Ectodermal cell (in vitro differentiated cells): Measurements from ENCODE around the gene C1QTNF8.

Experiments
- H3K27ac ChIP-seq: 2 replicates; pipeline ENCODE4 v1.7.0; 2013; ENCODE audit warnings: mild to moderate bottlenecking, low read depth, low read length; ENCODE audit not compliant: insufficient read depth, poor library complexity, severe bottlenecking
- H3K27me3 ChIP-seq: 2 replicates; pipeline ENCODE4 v1.7.0; 2013; ENCODE audit warnings: mild to moderate bottlenecking, low read length; ENCODE audit not compliant: insufficient read depth, control insufficient read depth, poor library complexity, severe bottlenecking
- H3K36me3 ChIP-seq: one replicate; pipeline ENCODE4 v1.7.0; 2013; ENCODE audit warnings: low read length; ENCODE audit not compliant: control insufficient read depth, insufficient read depth
- H3K4me1 ChIP-seq: one replicate; pipeline ENCODE4 v1.7.0; 2013; ENCODE audit warnings: low read length; ENCODE audit not compliant: control insufficient read depth, insufficient read depth
- H3K4me3 ChIP-seq: 2 replicates; pipeline ENCODE4 v1.7.0; 2013; ENCODE audit warnings: low read depth, low read length, control low read depth; ENCODE audit not compliant: insufficient read depth
- H3K9me3 ChIP-seq: 2 replicates; pipeline ENCODE4 v1.7.0; 2013; ENCODE audit warnings: mild to moderate bottlenecking, low read length, moderate library complexity; ENCODE audit not compliant: control insufficient read depth
- WGBS, 2 experiments: methylation state at CpG; one replicate each; pipeline ENCODE4 v1.1.7; 2013; ENCODE audit warnings: missing lambda C conversion rate in 2 of 2; 5-methylcytosine and 5-hydroxymethylcytosine counted together

Gene C1QTNF8

DNA sequence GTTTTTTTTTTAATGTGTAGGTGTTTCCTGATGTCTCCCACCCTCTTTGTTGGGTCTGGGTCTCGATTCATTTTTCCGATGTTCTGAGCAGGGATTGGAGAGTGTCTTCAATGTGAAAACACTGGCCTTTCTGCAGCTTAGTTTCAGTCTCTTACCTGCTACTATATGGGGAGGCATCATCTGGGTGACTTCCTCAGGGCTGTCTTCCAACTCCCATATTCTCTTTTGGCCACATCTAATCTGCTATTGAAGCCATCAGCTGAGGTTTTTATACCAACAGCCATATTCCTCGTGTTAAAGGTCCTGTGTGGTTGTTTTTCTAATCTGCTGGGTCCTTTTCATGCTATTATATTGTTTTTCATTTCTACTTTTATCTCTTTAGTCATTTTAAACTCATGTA, 36.7 kb downstream of the C1QTNF8 start:
- Histone ChIP-seq H3K27ac (no peak overlapping the region), H3K27me3 (peaks cover 8% of the 10 kb centered on the region), H3K4me1 (no peaks in the 10 kb centered on the region), H3K4me3 (no peak overlapping the region), H3K9me3 (no peaks in the 10 kb centered on the region), H3K36me3 (no peaks in the 10 kb centered on the region)
- 86 to 94% methylated on average over 2 to 3 of the region's 3 CpGs for WGBS, 2 experiments

- no peaks in the 10 kb centered on the region for H3K36me3 ChIP-seq
- H3K4me3 ChIP-seq: no peak overlapping the region
- H3K27me3 ChIP-seq: peaks cover 8% of the 10 kb centered on the region
- 83% methylated on average over 14 of the region's 14 CpGs for WGBS, 2 experiments
- H3K9me3 ChIP-seq: no peaks in the 10 kb centered on the region
- no peak overlapping the region for H3K27ac ChIP-seq
- no peaks in the 10 kb centered on the region for H3K4me1 ChIP-seq
These were observed 37.8 kb downstream of the C1QTNF8 start for GRCh38 chr16:1058216-1058615.

GRCh38 chr16:1057252-1057932, 38.7 kb downstream of the C1QTNF8 start:
- Histone ChIP-seq H3K4me1 (no peaks in the 10 kb centered on the region), H3K4me3 (no peak overlapping the region), H3K27ac (no peak overlapping the region), H3K36me3 (no peaks in the 10 kb centered on the region), H3K9me3 (no peaks in the 10 kb centered on the region), H3K27me3 (peaks cover 8% of the 10 kb centered on the region)
- WGBS, 2 experiments: 33 to 34% methylated on average over 33 of the region's 33 CpGs

- Histone ChIP-seq H3K9me3 (no peaks in the 10 kb centered on the region), H3K36me3 (no peaks in the 10 kb centered on the region), H3K4me1 (no peaks in the 10 kb centered on the region), H3K27ac (no peak overlapping the region), H3K27me3 (peaks cover 8% of the 10 kb centered on the region), H3K4me3 (no peak overlapping the region)
- WGBS, 2 experiments: 85 to 88% methylated on average over 8 of the region's 8 CpGs
These were observed 39.8 kb downstream of the C1QTNF8 start for GRCh38 chr16:1056196-1056595.

GRCh38 chr16:1055557-1055924, 40.5 kb downstream of the C1QTNF8 start:
- no peaks in the 10 kb centered on the region for H3K36me3 ChIP-seq
- H3K27me3 ChIP-seq: peaks cover 8% of the 10 kb centered on the region
- H3K4me1 ChIP-seq: no peaks in the 10 kb centered on the region
- no peak overlapping the region for H3K4me3 ChIP-seq
- no peaks in the 10 kb centered on the region for H3K9me3 ChIP-seq
- no peak overlapping the region for H3K27ac ChIP-seq
- WGBS, 2 experiments: 87 to 88% methylated on average over 13 of the region's 13 CpGs

GRCh38 chr16:1054660-1055556, 41.1 kb downstream of the C1QTNF8 start:
- H3K9me3 ChIP-seq: no peaks in the 10 kb centered on the region
- no peak overlapping the region for H3K4me3 ChIP-seq
- 45% methylated on average over 34 of the region's 34 CpGs for WGBS, 2 experiments
- H3K36me3 ChIP-seq: no peaks in the 10 kb centered on the region
- H3K27me3 ChIP-seq: peaks cover 8% of the 10 kb centered on the region
- H3K27ac ChIP-seq: no peak overlapping the region
- no peaks in the 10 kb centered on the region for H3K4me1 ChIP-seq

DNA sequence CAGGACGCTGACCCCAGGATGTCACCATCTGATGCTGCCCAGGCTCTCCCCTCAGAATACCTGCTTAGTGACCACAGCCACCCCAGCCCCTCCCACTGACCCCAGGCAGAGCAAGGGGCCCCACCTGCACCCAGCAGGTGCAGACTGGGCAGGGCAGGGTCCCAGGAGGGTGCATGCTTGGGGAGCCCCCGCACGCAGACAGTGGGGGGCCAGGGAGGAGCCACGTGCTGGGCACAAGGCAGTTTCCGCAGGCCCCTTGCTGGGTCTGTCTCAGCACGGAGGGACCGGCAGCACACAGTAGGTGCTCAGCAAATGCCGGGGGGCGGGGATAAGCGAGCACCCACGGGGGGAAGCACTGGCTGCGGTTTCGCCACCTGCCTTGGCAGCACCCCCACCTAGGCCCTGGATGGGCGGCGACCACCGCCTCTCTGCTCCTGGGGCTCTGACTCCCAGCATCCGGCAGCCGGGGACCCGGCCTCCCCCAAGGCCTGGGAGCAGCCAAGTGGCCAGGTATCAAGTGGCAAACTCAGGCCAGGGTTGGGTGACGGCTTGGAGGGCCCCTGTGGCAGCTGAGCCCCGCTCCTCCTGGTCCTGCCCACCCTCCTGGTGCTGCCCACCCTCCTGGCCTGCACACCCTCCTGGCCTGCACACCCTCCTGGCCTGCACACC, 42.2 kb downstream of the C1QTNF8 start:
- H3K4me1 ChIP-seq: peaks cover 5% of the 10 kb centered on the region
- 94 to 95% methylated on average over 21 of the region's 21 CpGs for WGBS, 2 experiments
- no peak overlapping the region for H3K4me3 ChIP-seq
- no peaks in the 10 kb centered on the region for H3K36me3 ChIP-seq
- H3K27me3 ChIP-seq: peaks cover 8% of the 10 kb centered on the region
- no peaks in the 10 kb centered on the region for H3K9me3 ChIP-seq
- H3K27ac ChIP-seq: no peak overlapping the region

- H3K36me3 ChIP-seq: no peaks in the 10 kb centered on the region
- no peak overlapping the region for H3K27ac ChIP-seq
- H3K9me3 ChIP-seq: no peaks in the 10 kb centered on the region
- peaks cover 8% of the 10 kb centered on the region for H3K27me3 ChIP-seq
- 92% methylated on average over 14 of the region's 14 CpGs for WGBS, 2 experiments
- peaks cover 12% of the 10 kb centered on the region for H3K4me1 ChIP-seq
- no peak overlapping the region for H3K4me3 ChIP-seq
These were observed 42.9 kb downstream of the C1QTNF8 start for GRCh38 chr16:1053121-1053521.

GRCh38 chr16:1052721-1053120, 43.3 kb downstream of the C1QTNF8 start:
- WGBS, 2 experiments: 93 to 95% methylated on average over 9 of the region's 9 CpGs
- peaks cover 15% of the 10 kb centered on the region for H3K4me1 ChIP-seq
- H3K9me3 ChIP-seq: no peaks in the 10 kb centered on the region
- no peak overlapping the region for H3K27ac ChIP-seq
- H3K36me3 ChIP-seq: no peaks in the 10 kb centered on the region
- H3K4me3 ChIP-seq: no peak overlapping the region
- peaks cover 8% of the 10 kb centered on the region for H3K27me3 ChIP-seq

DNA sequence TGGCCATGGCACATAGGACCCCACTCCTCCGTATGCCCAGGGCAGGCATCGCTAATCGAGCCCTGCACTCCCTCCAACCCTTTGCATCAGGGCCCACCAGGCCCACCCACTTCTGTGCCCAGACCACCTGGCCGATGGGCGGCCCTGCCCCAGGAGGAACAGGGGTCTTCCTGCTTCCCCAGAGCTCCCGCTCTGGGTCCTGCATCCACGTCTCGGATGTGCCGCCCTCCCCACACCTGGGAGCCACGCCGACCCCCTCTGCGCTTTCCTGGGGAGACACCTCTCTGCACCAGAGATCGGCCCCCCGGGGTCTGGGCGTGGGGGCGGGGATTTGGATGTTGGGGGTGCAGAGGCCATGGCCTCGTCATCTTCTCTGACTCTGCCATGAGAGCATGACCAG, 44.6 kb downstream of the C1QTNF8 start:
- Histone ChIP-seq H3K9me3 (no peaks in the 10 kb centered on the region), H3K4me3 (no peak overlapping the region), H3K27me3 (peaks cover 3% of the 10 kb centered on the region), H3K4me1 (peaks cover 15% of the 10 kb centered on the region), H3K27ac (no peak overlapping the region), H3K36me3 (no peaks in the 10 kb centered on the region)
- 92 to 94% methylated on average over 17 of the region's 17 CpGs for WGBS, 2 experiments
